Naive B cell (primary cell): ENCODE results near the gene MUC5B. TPM values are rescaled to one million over a fixed set of nuclear protein-coding genes. Genes with fewer than 3 reads are reported as not detected.
"Not testable (repeated sequence)": the region's sequence is repeated elsewhere in the genome, so short reads cannot be mapped to it uniquely, and the experiment has no call there.

Source experiments
- ATAC-seq, 2 donors: fragments of 150-1000 bp; cut with Tn5 transposase; 2 replicates each; pipeline ENCODE4 v1.10.0; 2021; ENCODE audit warnings: low read depth in 2 of 2, mild to moderate bottlenecking in 2 of 2, moderate library complexity in 2 of 2
- DNase-seq: peaks from one replicate; pipeline ENCODE4 v3.0.0; 2022
- H3K27ac Mint-ChIP-seq, 6 donors: one replicate each; pipeline ENCODE4 v1.8.0; 2020 to 2022; ENCODE audit warnings: mild to moderate bottlenecking in 6 of 6, mixed read lengths in 6 of 6, moderate library complexity in 5 of 6, inconsistent platforms in 2 of 6
- H3K27me3 Mint-ChIP-seq, 3 donors: one replicate each; pipeline ENCODE4 v1.8.0; 2021 to 2022; ENCODE audit warnings: mixed read lengths in 3 of 3, mild to moderate bottlenecking in 1 of 3
- H3K36me3 Mint-ChIP-seq, 2 donors: one replicate each; pipeline ENCODE4 v1.8.0; 2020 to 2022; ENCODE audit warnings: mixed read lengths in 2 of 2, inconsistent platforms in 1 of 2, mild to moderate bottlenecking in 1 of 2
- H3K4me1 Mint-ChIP-seq, 3 donors: one replicate each; pipeline ENCODE4 v1.8.0; 2020 to 2022; ENCODE audit warnings: mixed read lengths in 3 of 3, inconsistent platforms in 1 of 3, mild to moderate bottlenecking in 1 of 3, moderate library complexity in 1 of 3
- H3K4me3 Mint-ChIP-seq, 8 donors: one replicate each; pipeline ENCODE4 v1.8.0; 2020 to 2022; ENCODE audit warnings: mild to moderate bottlenecking in 8 of 8, mixed read lengths in 8 of 8, moderate library complexity in 8 of 8, inconsistent platforms in 2 of 8
- H3K9me3 Mint-ChIP-seq, 7 donors: one replicate each; pipeline ENCODE4 v1.8.0; 2020 to 2022; ENCODE audit warnings: mixed read lengths in 7 of 7, mild to moderate bottlenecking in 5 of 7, inconsistent platforms in 2 of 7, moderate library complexity in 1 of 7
- polyA plus RNA-seq, 6 donors: library from polyadenylated mRNA; unstranded; fragments of 300-500 nt; fragmentation: Illumina TruSeq; gene quantifications; one replicate each; pipeline ENCODE4 v1.2.3, GENCODE V29; 2021; ENCODE audit warnings: low read depth in 6 of 6

MUC5B gene, protein sequence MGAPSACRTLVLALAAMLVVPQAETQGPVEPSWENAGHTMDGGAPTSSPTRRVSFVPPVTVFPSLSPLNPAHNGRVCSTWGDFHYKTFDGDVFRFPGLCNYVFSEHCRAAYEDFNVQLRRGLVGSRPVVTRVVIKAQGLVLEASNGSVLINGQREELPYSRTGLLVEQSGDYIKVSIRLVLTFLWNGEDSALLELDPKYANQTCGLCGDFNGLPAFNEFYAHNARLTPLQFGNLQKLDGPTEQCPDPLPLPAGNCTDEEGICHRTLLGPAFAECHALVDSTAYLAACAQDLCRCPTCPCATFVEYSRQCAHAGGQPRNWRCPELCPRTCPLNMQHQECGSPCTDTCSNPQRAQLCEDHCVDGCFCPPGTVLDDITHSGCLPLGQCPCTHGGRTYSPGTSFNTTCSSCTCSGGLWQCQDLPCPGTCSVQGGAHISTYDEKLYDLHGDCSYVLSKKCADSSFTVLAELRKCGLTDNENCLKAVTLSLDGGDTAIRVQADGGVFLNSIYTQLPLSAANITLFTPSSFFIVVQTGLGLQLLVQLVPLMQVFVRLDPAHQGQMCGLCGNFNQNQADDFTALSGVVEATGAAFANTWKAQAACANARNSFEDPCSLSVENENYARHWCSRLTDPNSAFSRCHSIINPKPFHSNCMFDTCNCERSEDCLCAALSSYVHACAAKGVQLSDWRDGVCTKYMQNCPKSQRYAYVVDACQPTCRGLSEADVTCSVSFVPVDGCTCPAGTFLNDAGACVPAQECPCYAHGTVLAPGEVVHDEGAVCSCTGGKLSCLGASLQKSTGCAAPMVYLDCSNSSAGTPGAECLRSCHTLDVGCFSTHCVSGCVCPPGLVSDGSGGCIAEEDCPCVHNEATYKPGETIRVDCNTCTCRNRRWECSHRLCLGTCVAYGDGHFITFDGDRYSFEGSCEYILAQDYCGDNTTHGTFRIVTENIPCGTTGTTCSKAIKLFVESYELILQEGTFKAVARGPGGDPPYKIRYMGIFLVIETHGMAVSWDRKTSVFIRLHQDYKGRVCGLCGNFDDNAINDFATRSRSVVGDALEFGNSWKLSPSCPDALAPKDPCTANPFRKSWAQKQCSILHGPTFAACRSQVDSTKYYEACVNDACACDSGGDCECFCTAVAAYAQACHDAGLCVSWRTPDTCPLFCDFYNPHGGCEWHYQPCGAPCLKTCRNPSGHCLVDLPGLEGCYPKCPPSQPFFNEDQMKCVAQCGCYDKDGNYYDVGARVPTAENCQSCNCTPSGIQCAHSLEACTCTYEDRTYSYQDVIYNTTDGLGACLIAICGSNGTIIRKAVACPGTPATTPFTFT (N-terminal part only)
- polyA plus RNA-seq = not detected

DNA sequence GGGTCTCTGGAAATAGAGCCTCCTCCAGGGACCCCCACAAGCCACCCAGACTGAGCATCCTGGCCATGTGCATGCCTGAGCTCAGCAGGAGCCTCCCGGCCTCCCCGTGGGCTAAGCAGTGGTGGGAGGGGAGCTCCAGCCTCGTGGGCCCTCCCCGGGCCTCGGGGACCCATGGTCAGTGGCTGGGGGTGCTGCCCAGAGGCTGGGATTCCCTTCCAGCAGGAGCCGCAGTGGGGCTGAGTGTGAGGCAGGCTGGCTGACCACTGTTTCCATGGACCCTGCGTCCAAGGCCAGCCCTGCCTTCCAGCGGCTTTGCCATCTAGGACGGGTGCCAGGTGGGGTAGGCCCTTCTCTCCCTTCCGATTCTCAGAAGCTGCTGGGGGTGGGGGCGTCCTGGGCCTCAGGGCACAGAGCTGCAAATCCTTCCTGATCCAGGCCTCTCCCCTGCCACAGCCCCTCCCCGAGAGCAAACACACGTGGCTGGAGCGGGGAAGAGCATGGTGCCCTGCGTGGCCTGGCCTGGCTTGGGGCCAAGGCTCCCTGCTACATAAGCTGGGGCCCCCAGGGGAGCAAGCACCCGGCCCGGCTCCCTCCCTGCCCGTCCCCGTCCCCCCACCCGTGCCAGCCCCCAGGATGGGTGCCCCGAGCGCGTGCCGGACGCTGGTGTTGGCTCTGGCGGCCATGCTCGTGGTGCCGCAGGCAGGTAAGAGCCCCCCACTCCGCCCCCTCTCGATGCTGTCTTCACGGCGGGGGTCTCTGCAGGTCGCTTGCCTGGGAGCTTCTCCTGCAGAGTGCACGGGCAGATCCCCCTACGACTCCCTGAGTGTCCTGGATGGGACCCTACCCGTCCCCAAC lies at the start of gene MUC5B:
Gene MUC5B (plus strand): TSS at position 576 of the 855 bp plus-strand sequence. CDS start 58 bp downstream, at position 634.
- no peaks in the 10 kb centered on the region for H3K9me3 Mint-ChIP-seq
- H3K36me3 Mint-ChIP-seq = no peaks in the 10 kb centered on the region
- H3K27me3 Mint-ChIP-seq = peaks cover 0 to 8% (median 7%) of the 10 kb centered on the region in 3 donors
- H3K4me3 Mint-ChIP-seq = no peak within 1 kb of the TSS
- ATAC-seq (no peak), DNase-seq (no peak)
- no peak within 1 kb of the TSS for H3K27ac Mint-ChIP-seq
- H3K4me1 Mint-ChIP-seq = no peaks in the 10 kb centered on the region

GRCh38 chr11:1173396-1173795 lies 49.5 kb upstream of the MUC5B start:
- H3K9me3 Mint-ChIP-seq = peaks cover 0 to 19% (median 2%) of the 10 kb centered on the region in 7 donors
- not testable (repeated sequence) for H3K36me3 Mint-ChIP-seq, H3K27ac Mint-ChIP-seq, H3K4me1 Mint-ChIP-seq, ATAC-seq, DNase-seq, H3K27me3 Mint-ChIP-seq, H3K4me3 Mint-ChIP-seq

DNA sequence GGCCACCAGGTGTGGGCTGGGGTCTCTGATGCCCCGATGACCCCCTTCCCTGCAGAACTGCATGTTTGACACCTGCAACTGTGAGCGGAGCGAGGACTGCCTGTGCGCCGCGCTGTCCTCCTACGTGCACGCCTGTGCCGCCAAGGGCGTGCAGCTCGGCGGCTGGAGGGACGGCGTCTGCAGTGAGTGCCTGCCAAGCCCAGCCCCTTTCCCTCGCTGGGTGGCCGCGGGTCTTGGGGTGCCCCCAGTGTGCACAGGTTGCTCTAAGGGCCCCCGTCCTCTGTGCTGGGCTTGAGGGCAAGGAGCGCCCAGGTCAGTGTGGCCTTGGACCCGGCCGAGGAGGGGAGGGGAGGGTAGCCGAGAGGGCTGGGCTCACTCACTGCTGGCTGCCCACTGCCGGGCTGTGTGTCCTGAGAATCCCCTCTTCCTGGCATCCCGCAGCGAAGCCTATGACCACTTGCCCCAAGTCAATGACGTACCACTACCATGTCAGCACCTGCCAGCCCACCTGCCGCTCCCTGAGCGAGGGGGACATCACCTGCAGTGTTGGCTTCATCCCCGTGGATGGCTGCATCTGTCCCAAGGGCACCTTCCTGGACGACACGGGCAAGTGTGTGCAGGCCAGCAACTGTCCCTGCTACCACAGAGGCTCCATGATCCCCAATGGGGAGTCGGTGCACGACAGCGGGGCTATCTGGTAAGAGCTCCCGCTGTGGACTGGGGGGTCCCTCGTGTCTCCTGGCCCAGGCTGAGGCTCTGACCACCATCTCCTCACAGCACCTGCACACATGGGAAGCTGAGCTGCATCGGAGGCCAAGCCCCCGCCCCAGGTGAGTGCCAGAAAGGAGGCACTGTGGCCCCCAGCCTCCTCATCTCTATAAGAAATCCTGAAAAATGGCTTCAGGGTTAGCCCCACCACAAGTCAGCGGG lies 48.2 kb upstream of the MUC5B start:
- ATAC-seq (no peak), DNase-seq (no peak)
- H3K9me3 Mint-ChIP-seq = peaks cover 0 to 14% (median 2%) of the 10 kb centered on the region in 7 donors
- H3K4me1 Mint-ChIP-seq = peaks cover 0 to 8% (median 0%) of the 10 kb centered on the region in 3 donors
- H3K36me3 Mint-ChIP-seq = peaks cover 0 to 10% of the 10 kb centered on the region in 2 donors
- H3K27me3 Mint-ChIP-seq = no peaks in the 10 kb centered on the region
- no peak overlapping the region for H3K4me3 Mint-ChIP-seq
- H3K27ac Mint-ChIP-seq = no peak overlapping the region

DNA sequence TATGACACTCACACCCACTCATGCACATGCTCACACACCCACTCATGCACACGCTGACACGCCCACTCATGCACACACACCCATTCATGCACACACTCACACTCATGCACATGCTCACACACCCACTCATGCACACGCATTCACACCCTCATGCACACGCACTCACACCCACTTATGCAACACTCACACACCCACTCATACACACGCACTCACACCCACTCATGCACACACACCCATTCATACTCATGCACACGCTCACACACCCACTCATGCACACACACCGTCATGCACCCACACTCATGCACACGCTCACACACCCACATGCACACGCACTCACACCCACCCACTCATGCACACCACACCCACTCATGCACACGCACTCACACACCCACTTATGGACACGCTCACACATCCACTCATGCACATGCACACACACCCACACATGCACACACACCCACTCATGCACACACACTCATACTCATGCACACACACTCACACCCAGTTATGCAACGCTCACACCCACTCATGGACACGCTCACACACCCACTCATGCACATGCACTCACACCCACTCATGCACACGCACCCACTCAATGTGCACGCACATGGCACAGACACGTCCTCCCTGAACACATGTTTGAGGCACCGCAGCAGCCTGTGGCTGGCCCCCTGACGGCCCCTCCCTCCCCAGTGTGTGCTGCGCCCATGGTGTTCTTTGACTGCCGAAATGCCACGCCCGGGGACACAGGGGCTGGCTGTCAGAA lies 47.2 kb upstream of the MUC5B start:
- no peak overlapping the region for H3K4me3 Mint-ChIP-seq
- ATAC-seq (no peak), DNase-seq (no peak)
- peaks cover 0 to 12% (median 2%) of the 10 kb centered on the region in 7 donors for H3K9me3 Mint-ChIP-seq
- peaks cover 0 to 8% (median 0%) of the 10 kb centered on the region in 3 donors for H3K4me1 Mint-ChIP-seq
- H3K36me3 Mint-ChIP-seq = peaks cover 0 to 9% of the 10 kb centered on the region in 2 donors
- H3K27ac Mint-ChIP-seq = peak overlapping the region in 1 of 6 donors; percentile 20
- no peaks in the 10 kb centered on the region for H3K27me3 Mint-ChIP-seq

DNA sequence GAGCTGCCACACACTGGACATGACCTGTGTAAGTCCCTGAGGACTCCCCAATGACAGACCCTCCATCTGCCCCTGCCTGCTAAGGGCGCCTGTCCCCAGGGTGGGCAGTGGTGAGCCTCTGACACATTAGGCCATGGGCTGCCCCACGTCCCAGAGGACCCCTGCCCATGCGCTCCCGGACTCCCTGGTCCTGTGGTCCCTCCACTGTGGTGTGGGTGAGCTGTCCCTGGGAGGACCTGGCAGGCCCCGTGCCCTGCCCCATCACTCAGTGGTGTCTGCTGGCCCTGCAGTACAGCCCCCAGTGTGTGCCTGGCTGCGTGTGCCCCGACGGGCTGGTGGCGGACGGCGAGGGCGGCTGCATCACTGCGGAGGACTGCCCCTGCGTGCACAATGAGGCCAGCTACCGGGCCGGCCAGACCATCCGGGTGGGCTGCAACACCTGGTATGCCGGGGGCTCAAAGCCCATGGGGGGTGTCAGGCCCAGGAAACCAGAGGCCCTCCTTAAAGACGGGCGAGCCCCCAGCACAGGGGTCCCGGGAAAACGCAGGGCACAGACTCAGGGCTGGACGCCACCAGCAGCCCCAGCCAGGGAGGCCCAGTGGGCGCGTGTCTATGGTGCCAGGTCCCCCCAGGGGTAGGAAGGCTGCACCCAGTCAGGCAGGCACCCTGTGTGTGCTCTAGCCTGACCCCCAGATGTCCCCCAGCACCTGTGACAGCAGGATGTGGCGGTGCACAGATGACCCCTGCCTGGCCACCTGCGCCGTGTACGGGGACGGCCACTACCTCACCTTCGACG lies 46.4 kb upstream of the MUC5B start:
- Mint-ChIP-seq H3K4me3 (no peak overlapping the region), H3K27ac (no peak overlapping the region), H3K27me3 (no peaks in the 10 kb centered on the region), H3K4me1 (peaks cover 0 to 3% (median 0%) of the 10 kb centered on the region in 3 donors), H3K36me3 (peaks cover 0 to under 1% of the 10 kb centered on the region in 2 donors), H3K9me3 (peaks cover 0 to 4% (median 1%) of the 10 kb centered on the region in 7 donors)
- no peak for ATAC-seq
- no peak for DNase-seq

DNA sequence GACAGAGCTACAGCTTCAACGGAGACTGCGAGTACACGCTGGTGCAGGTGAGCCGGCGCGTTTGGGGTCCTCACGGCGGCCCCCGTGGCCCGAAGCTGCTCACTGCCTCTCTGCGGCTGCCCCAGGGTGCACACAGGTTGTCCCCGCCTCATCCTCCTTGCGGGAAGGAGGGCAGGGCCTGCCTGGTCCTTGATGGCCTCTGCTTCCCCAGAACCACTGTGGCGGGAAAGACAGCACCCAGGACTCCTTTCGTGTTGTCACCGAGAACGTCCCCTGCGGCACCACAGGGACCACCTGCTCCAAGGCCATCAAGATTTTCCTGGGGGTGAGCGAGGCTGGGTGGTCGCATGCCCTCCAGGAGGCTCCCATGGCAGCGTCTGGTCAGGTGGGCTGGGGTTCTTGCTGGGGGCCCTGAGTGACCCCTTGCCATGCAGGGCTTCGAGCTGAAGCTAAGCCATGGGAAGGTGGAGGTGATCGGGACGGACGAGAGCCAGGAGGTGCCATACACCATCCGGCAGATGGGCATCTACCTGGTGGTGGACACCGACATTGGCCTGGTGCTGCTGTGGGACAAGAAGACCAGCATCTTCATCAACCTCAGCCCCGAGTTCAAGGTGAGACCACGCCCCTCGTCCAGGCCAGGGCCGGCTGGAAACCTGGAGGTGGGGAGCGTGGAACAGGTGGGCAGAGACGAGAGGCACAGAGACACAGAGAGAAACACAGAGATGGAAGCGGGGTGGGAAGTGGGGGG lies 45.7 kb upstream of the MUC5B start:
- Mint-ChIP-seq H3K9me3 (peaks cover 0 to 3% (median 0%) of the 10 kb centered on the region in 7 donors), H3K36me3 (no peaks in the 10 kb centered on the region), H3K4me1 (peaks cover 0 to 3% (median 0%) of the 10 kb centered on the region in 3 donors), H3K4me3 (no peak overlapping the region), H3K27ac (no peak overlapping the region), H3K27me3 (no peaks in the 10 kb centered on the region)
- DNase-seq = no peak
- no peak for ATAC-seq

- peaks cover 0 to 3% (median 0%) of the 10 kb centered on the region in 7 donors for H3K9me3 Mint-ChIP-seq
- DNase-seq = no peak
- H3K4me3 Mint-ChIP-seq = no peak overlapping the region
- H3K27ac Mint-ChIP-seq = no peak overlapping the region
- no peak for ATAC-seq
- no peaks in the 10 kb centered on the region for H3K27me3 Mint-ChIP-seq
- H3K36me3 Mint-ChIP-seq = no peaks in the 10 kb centered on the region
- H3K4me1 Mint-ChIP-seq = peaks cover 0 to 3% (median 0%) of the 10 kb centered on the region in 3 donors
These were observed 45.1 kb upstream of the MUC5B start for GRCh38 chr11:1177771-1178090.

- H3K4me1 Mint-ChIP-seq = peaks cover 0 to 3% (median 0%) of the 10 kb centered on the region in 3 donors
- H3K27ac Mint-ChIP-seq = no peak overlapping the region
- no peaks in the 10 kb centered on the region for H3K36me3 Mint-ChIP-seq
- DNase-seq (no peak), ATAC-seq (no peak)
- no peaks in the 10 kb centered on the region for H3K27me3 Mint-ChIP-seq
- H3K9me3 Mint-ChIP-seq = peaks cover 0 to 3% (median 0%) of the 10 kb centered on the region in 7 donors
- H3K4me3 Mint-ChIP-seq = no peak overlapping the region
These were observed 44.5 kb upstream of the MUC5B start for GRCh38 chr11:1178201-1178885.

DNA sequence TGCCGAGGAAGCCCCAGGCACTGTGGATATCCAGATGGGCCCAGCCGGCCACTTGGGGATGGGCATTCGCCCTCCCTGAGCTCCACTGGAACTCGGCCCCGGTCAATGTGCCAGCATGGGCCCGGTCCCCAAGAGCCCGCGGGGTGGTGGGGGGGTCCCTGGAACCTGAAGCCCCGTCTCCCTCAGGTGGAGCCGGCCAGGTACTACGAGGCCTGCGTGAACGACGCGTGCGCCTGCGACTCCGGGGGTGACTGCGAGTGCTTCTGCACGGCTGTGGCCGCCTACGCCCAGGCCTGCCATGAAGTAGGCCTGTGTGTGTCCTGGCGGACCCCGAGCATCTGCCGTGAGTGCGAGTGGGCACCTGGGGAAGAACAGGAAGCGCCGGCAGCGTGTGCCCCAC lies 44.0 kb upstream of the MUC5B start:
- Mint-ChIP-seq H3K4me3 (no peak overlapping the region), H3K27me3 (no peaks in the 10 kb centered on the region), H3K36me3 (no peaks in the 10 kb centered on the region), H3K27ac (no peak overlapping the region), H3K4me1 (peaks cover 0 to 3% (median 0%) of the 10 kb centered on the region in 3 donors), H3K9me3 (peaks cover 0 to 3% (median 0%) of the 10 kb centered on the region in 7 donors)
- ATAC-seq (no peak), DNase-seq (no peak)
